K562 (cell line): Measurements from ENCODE around the gene COL28A1. TPM values are rescaled to one million over a fixed set of nuclear protein-coding genes. Genes with fewer than 3 reads are reported as not detected.

Experiments
- ATF7 ChIP-seq: fragments of 450-650 bp; IDR thresholded peaks from 2 replicates; pipeline ENCODE4 v1.7.1; 2014; ENCODE audit warnings: mild to moderate bottlenecking, moderate library complexity
- BDP1 ChIP-seq: IDR thresholded peaks from 3 replicates; pipeline ENCODE4 v1.6.1; 2011; ENCODE audit not compliant: insufficient read length, insufficient read depth
- CBX8 ChIP-seq: fragments of 200-600 bp; sonication (generic); IDR thresholded peaks from 2 replicates; pipeline ENCODE4 v1.6.1; 2012; ENCODE audit warnings: borderline replicate concordance, mixed run types, low read depth, mild to moderate bottlenecking, moderate library complexity, mixed read lengths, low read length, control low read depth, inconsistent platforms; ENCODE audit not compliant: poor library complexity, severe bottlenecking; ENCODE audit errors: extremely low read depth
- CEBPG ChIP-seq, 3 experiments: fragments of 200-800 bp in 1 of 3; sonication (Bioruptor generic) in 1 of 3; sonication (generic) in 1 of 3; formaldehyde crosslinking in 1 of 3; IDR thresholded peaks in 2 of 3; conservative IDR thresholded peaks in 1 of 3; 2 replicates each; pipeline versions ENCODE4 v1.6.1 to v1.8.0; 2016 to 2022; ENCODE audit warnings: missing compliant biosample characterization in 2 of 3, missing genetic modification characterization in 2 of 3, mild to moderate bottlenecking in 1 of 3, missing genetic modification reagents in 1 of 3
- DLX4 ChIP-seq: fragments of 250-450 bp; sonication (Bioruptor Pico); IDR thresholded peaks from 2 replicates; pipeline ENCODE4 v1.6.1; 2021; ENCODE audit warnings: mild to moderate bottlenecking
- DPF2 ChIP-seq: fragments of 450-650 bp; IDR thresholded peaks from 2 replicates; pipeline ENCODE4 v1.6.1; 2016
- FOXK1 ChIP-seq: sonication (generic); formaldehyde crosslinking; IDR thresholded peaks from 2 replicates; pipeline ENCODE4 v1.8.0; 2022; ENCODE audit warnings: missing genetic modification reagents, mild to moderate bottlenecking, borderline replicate concordance
- FOXP1 ChIP-seq: sonication (generic); formaldehyde crosslinking; IDR thresholded peaks from 2 replicates; pipeline ENCODE4 v1.8.0; 2022; ENCODE audit warnings: mild to moderate bottlenecking, missing genetic modification reagents
- KLF1 ChIP-seq: fragments of 450-650 bp; IDR thresholded peaks from 2 replicates; pipeline ENCODE4 v1.6.1; 2016; ENCODE audit warnings: missing genetic modification characterization, missing compliant biosample characterization
- MIER1 ChIP-seq: fragments of 450-650 bp; IDR thresholded peaks from 2 replicates; pipeline ENCODE4 v1.6.1; 2016; ENCODE audit warnings: antibody characterized with exemption, mild to moderate bottlenecking, low read depth
- SMARCB1 ChIP-seq: IDR thresholded peaks from 2 replicates; pipeline ENCODE4 v1.6.1; 2011; ENCODE audit warnings: improper control_type of control experiment, low read depth; ENCODE audit not compliant: insufficient read length
- ZNF184 ChIP-seq: sonication (generic); formaldehyde crosslinking; IDR thresholded peaks from 2 replicates; pipeline ENCODE4 v1.5.0; 2020; ENCODE audit warnings: missing genetic modification reagents
- polyA plus RNA-seq, 8 experiments: library from polyadenylated mRNA; depleted of rRNA in 4 of 8; stranded (reverse) in 5 of 8; unstranded in 3 of 8; fragments of >200 nt; fragmentation: Nextera tagmentation in 2 of 8; fragmentation: Illumina TruSeq in 1 of 8; extraction: Ambion mirVana in 2 of 8; extraction: Trizol in 1 of 8; gene quantifications; 2 replicates each; pipeline versions ENCODE4 v1.2.1 to v1.2.3, GENCODE V29; 2011 to 2014; ENCODE audit warnings: inconsistent platforms in 1 of 8, missing spikeins in 1 of 8
- total RNA-seq, 7 experiments: library from RNA; depleted of rRNA in 6 of 7; stranded (reverse); fragments of >200 nt in 6 of 7; fragmentation: Illumina TruSeq in 2 of 7; extraction: Trizol in 2 of 7; gene quantifications; 2 replicates each; pipeline versions ENCODE4 v1.2.1 to v1.2.3, GENCODE V29; 2011 to 2021; ENCODE audit warnings: low replicate concordance in 1 of 7
- TF ChIP-seq, protein P1 (sequence below), 2 experiments: fragments of 450-650 bp; formaldehyde crosslinking in 1 of 2; IDR thresholded peaks; 2 replicates each; pipeline versions ENCODE4 v1.4.0 to v1.6.1; 2014 to 2020; ENCODE audit warnings: mild to moderate bottlenecking in 2 of 2, borderline replicate concordance in 1 of 2, low read depth in 1 of 2
- TF ChIP-seq, protein P2 (sequence below): sonication (generic); formaldehyde crosslinking; IDR thresholded peaks from 2 replicates; pipeline ENCODE4 v1.9.0; 2022; ENCODE audit warnings: mild to moderate bottlenecking, missing genetic modification reagents

Gene COL28A1
- total and polyA plus RNA-seq, 9 of the 15 experiments (the other 6 are each of a cell fraction or from before 2014, with no cell fraction given), result 0.03 to 0.13 (median 0.05) TPM; not detected in 3

- TF ChIP-seq, protein P1, sequence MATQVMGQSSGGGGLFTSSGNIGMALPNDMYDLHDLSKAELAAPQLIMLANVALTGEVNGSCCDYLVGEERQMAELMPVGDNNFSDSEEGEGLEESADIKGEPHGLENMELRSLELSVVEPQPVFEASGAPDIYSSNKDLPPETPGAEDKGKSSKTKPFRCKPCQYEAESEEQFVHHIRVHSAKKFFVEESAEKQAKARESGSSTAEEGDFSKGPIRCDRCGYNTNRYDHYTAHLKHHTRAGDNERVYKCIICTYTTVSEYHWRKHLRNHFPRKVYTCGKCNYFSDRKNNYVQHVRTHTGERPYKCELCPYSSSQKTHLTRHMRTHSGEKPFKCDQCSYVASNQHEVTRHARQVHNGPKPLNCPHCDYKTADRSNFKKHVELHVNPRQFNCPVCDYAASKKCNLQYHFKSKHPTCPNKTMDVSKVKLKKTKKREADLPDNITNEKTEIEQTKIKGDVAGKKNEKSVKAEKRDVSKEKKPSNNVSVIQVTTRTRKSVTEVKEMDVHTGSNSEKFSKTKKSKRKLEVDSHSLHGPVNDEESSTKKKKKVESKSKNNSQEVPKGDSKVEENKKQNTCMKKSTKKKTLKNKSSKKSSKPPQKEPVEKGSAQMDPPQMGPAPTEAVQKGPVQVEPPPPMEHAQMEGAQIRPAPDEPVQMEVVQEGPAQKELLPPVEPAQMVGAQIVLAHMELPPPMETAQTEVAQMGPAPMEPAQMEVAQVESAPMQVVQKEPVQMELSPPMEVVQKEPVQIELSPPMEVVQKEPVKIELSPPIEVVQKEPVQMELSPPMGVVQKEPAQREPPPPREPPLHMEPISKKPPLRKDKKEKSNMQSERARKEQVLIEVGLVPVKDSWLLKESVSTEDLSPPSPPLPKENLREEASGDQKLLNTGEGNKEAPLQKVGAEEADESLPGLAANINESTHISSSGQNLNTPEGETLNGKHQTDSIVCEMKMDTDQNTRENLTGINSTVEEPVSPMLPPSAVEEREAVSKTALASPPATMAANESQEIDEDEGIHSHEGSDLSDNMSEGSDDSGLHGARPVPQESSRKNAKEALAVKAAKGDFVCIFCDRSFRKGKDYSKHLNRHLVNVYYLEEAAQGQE (IDR thresholded peaks at IDR 0.05; ENCODE audit: borderline replicate concordance), result 0 out of 2 replicates have a peak, but pooled peaks have one; percentile 17
- TF ChIP-seq, protein P1 (CRISPR knock-in tag; IDR thresholded peaks at IDR 0.05; ENCODE audit: low read depth), result 0 out of 2 replicates have a peak, but pooled peaks have one; percentile 53
- TF ChIP-seq BDP1, result no peak
- peak; percentile 86 for TF ChIP-seq FOXP1 (CRISPR knock-in tag)
- TF ChIP-seq KLF1 (tag), result peak; percentile 84
- no peak for TF ChIP-seq CBX8
- TF ChIP-seq, protein P2, sequence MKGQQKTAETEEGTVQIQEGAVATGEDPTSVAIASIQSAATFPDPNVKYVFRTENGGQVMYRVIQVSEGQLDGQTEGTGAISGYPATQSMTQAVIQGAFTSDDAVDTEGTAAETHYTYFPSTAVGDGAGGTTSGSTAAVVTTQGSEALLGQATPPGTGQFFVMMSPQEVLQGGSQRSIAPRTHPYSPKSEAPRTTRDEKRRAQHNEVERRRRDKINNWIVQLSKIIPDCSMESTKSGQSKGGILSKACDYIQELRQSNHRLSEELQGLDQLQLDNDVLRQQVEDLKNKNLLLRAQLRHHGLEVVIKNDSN (CRISPR knock-in tag), result no peak; the same call in 1 of the 2 replicates
- no peak for TF ChIP-seq SMARCB1
- peak; percentile 77 for TF ChIP-seq ATF7
- TF ChIP-seq ZNF184 (CRISPR knock-in tag), result no peak
- TF ChIP-seq FOXK1 (CRISPR knock-in tag), result no peak
- TF ChIP-seq MIER1, result no peak
- TF ChIP-seq DPF2, result no peak
- no peak for TF ChIP-seq DLX4 (CRISPR knock-in tag)
- TF ChIP-seq CEBPG (CRISPR knock-in tag; IDR thresholded peaks at IDR 0.05), result no peak
- no peak for TF ChIP-seq CEBPG (tag; conservative IDR thresholded peaks at IDR 0.05 in 1 of 2, IDR thresholded peaks at IDR 0.05 in 1 of 2)
Measured at GRCh38 chr7:7566651-7567611, 31.3 kb upstream of the COL28A1 start, which contains the start of gene MIOS (continued).
